ENCODE results near the gene TRIM13. TPM values are rescaled to one million over a fixed set of nuclear protein-coding genes. Genes with fewer than 3 reads are reported as not detected.

The TRIM13 gene
- total RNA-seq, 1 experiment from 2014 or later = 45.4 TPM

- TF ChIP-seq CTCF (conservative IDR thresholded peaks at IDR 0.05) = no peak
- Histone ChIP-seq H4K91ac (ENCODE audit: insufficient read length, low read depth, low read length) (no peak within 1 kb of the TSS), H3K9me3 (ENCODE audit: control insufficient read depth, low read depth, low read length) (no peaks in the 10 kb centered on the region), H3K23me2 (ENCODE audit: insufficient read length, low read depth, low read length, poor library complexity, severe bottlenecking) (no peaks in the 10 kb centered on the region), H4K8ac (replicated peaks; ENCODE audit: insufficient read length, low read depth, low read length) (no peak within 1 kb of the TSS), H3K14ac (ENCODE audit: insufficient read depth, low read length) (no peak within 1 kb of the TSS), H3K56ac (ENCODE audit: insufficient read length, low read depth, low read length) (no peak within 1 kb of the TSS), H3K79me1 (ENCODE audit: insufficient read depth, low read depth, low read length, poor library complexity, severe bottlenecking) (no peaks in the 10 kb centered on the region), H2AK5ac (ENCODE audit: insufficient read length, low read length) (no peak within 1 kb of the TSS), H3K27me3 (ENCODE audit: insufficient read depth, low read length) (no peaks in the 10 kb centered on the region), H2AFZ (ENCODE audit: low read length) (no peak within 1 kb of the TSS), H2BK20ac (ENCODE audit: low read depth, low read length, poor library complexity, severe bottlenecking) (no peak within 1 kb of the TSS), H3K4me2 (ENCODE audit: insufficient read depth, insufficient read length, low read length) (peak within 1 kb of the TSS; percentile 22), H3K23ac (ENCODE audit: insufficient read length, low read depth, low read length) (no peak within 1 kb of the TSS), H4K20me1 (ENCODE audit: control insufficient read depth, insufficient read depth, insufficient read length) (no peaks in the 10 kb centered on the region), H3T11ph (ENCODE audit: low read length) (no peak within 1 kb of the TSS), H3K79me2 (ENCODE audit: insufficient read depth, low read length) (no peaks in the 10 kb centered on the region), H3K4ac (ENCODE audit: low read depth, low read length) (no peak within 1 kb of the TSS), H3K27ac (ENCODE audit: insufficient read length, low read depth, low read length) (peak within 1 kb of the TSS; percentile 70), H2BK120ac (ENCODE audit: low read depth, low read length, poor library complexity, severe bottlenecking) (no peak within 1 kb of the TSS), H2BK12ac (ENCODE audit: insufficient read length, low read depth, low read length) (no peak within 1 kb of the TSS), H4K5ac (ENCODE audit: insufficient read length, low read depth, low read length) (no peak within 1 kb of the TSS), H3K9ac (ENCODE audit: extremely low read depth, insufficient read length, low read length) (no peak within 1 kb of the TSS), H2BK15ac (ENCODE audit: low read depth, low read length) (no peak within 1 kb of the TSS), H3K4me1 (ENCODE audit: insufficient read depth, low read length) (no peaks in the 10 kb centered on the region; the same call in 1 of the 2 replicates), H3K18ac (ENCODE audit: insufficient read length, low read depth, low read length) (peak within 1 kb of the TSS; percentile 8), H2BK5ac (ENCODE audit: insufficient read length, low read length) (no peak within 1 kb of the TSS)
- Mint-ChIP-seq H3K36me3 (ENCODE audit: insufficient read depth in 1 of 3, low read depth in 3 of 3) (peaks cover 31 to 48% (median 41%) of the 10 kb centered on the region in 3 experiments), H3K27ac (peak within 1 kb of the TSS; percentile 45 to 99 (median 91)), H3K4me1 (peaks cover 28 to 35% of the 10 kb centered on the region in 2 experiments), H3K9me3 (no peaks in the 10 kb centered on the region), H3K27me3 (ENCODE audit: low read depth) (no peaks in the 10 kb centered on the region), H3K4me3 (peak within 1 kb of the TSS; percentile 5 to 35; a peak in 3 of 5 replicates)
- DNase-seq = no peak
- WGBS (ENCODE audit: extremely low coverage, insufficient read length, low lambda C conversion rate) = no CpG with 5 or more reads among the region's 5 CpGs
These were observed 18.4 kb downstream of the TRIM13 start, which contains the start of gene KCNRG for GRCh38 chr13:50015258-50015657. Gene KCNRG, plus strand, starts transcription at chr13:50015444. Its CDS starts 50 bp downstream, at chr13:50015494.
